ENCODE measurements around the gene PAX7.

DNA sequence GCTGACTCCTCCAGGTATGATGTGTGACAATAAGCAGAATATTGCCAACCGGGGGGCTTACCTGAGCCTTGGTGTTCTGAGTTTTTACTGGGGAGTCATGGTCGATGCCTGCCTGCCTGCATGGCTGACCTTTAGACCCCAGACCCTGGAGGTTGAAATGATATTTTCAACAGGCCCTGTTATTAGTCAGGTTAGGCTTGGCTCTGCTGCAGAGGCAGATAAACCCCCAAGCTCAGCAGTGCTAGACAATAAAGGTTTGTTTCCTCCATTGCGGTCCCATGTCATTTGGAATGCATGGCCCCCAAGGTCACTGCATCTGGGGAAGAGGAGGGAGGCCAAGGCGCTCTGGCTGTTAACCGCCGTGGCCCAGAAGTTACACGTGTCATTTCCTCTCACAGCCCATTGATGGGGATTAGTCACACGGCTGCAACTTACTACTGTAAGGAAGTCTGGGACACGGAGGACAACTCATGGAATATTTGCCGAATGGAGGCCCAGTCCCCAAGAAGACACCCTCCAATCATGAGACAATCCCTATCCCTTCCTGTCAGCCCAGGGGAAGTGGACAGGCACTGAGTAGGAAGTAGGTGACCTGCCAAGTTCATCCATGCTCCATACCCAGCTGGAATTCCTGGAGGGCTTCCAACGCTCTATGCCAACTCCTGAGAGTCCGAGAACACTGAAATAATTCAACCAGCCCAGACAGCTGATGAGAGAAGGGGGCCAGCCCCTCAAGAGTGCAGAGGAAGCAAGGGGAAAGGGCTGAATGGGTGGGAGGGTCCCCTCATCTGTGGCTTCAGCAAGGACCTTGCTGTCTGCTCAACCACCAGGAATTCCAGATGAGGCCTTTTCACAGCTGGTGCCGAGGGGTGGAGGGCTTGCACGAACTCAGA, 131.5 kb downstream of the PAX7 start:
- TF ChIP-seq, protein P1, sequence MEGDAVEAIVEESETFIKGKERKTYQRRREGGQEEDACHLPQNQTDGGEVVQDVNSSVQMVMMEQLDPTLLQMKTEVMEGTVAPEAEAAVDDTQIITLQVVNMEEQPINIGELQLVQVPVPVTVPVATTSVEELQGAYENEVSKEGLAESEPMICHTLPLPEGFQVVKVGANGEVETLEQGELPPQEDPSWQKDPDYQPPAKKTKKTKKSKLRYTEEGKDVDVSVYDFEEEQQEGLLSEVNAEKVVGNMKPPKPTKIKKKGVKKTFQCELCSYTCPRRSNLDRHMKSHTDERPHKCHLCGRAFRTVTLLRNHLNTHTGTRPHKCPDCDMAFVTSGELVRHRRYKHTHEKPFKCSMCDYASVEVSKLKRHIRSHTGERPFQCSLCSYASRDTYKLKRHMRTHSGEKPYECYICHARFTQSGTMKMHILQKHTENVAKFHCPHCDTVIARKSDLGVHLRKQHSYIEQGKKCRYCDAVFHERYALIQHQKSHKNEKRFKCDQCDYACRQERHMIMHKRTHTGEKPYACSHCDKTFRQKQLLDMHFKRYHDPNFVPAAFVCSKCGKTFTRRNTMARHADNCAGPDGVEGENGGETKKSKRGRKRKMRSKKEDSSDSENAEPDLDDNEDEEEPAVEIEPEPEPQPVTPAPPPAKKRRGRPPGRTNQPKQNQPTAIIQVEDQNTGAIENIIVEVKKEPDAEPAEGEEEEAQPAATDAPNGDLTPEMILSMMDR (IDR thresholded peaks at IDR 0.05) = no peak
- TF ChIP-seq EP300 (IDR thresholded peaks at IDR 0.05) = no peak
